WTC11 (cell line): ENCODE results near the gene IP6K3. TPM values are rescaled to one million over a fixed set of nuclear protein-coding genes. Genes with fewer than 3 reads are reported as not detected.

ENCODE experiments used
- ATAC-seq: fragments of 200-7000 bp; cut with Tn5 transposase; 2 replicates; pipeline ENCODE4 v1.10.0; 2021; ENCODE audit warnings: mild to moderate bottlenecking, moderate library complexity
- CTCF ChIA-PET: fragments of 300-600 bp; sonication (Branson Sonifier 250); formaldehyde crosslinking; loops from one replicate; lab custom pipeline; 2021; ENCODE audit warnings: antibody characterized with exemption; lab: Charles Lee
- POLR2A ChIA-PET: fragments of 350-600 bp; sonication (Branson Sonifier 250); formaldehyde crosslinking; loops from one replicate; lab custom pipeline; 2021; ENCODE audit warnings: antibody characterized with exemption; lab: Charles Lee
- DNase-seq: peaks from one replicate; pipeline ENCODE4 v3.0.0; 2021; ENCODE audit warnings: low spot score
- H3K27ac Mint-ChIP-seq: 2 replicates; pipeline ENCODE4 v1.8.0; 2021; ENCODE audit warnings: mixed read lengths
- H3K27me3 Mint-ChIP-seq: 2 replicates; pipeline ENCODE4 v1.8.0; 2021; ENCODE audit warnings: low read depth, mild to moderate bottlenecking, moderate library complexity, mixed read lengths
- H3K36me3 Mint-ChIP-seq: 2 replicates; pipeline ENCODE4 v1.8.0; 2021; ENCODE audit warnings: mixed read lengths
- H3K4me1 Mint-ChIP-seq: 2 replicates; pipeline ENCODE4 v1.8.0; 2022; ENCODE audit warnings: mixed read lengths
- H3K4me3 Mint-ChIP-seq: 2 replicates; pipeline ENCODE4 v1.8.0; 2021; ENCODE audit warnings: mild to moderate bottlenecking, moderate library complexity, mixed read lengths
- H3K9me3 Mint-ChIP-seq: 2 replicates; pipeline ENCODE4 v1.8.0; 2021; ENCODE audit warnings: mixed read lengths
- ATF1 ChIP-seq: sonication (generic); formaldehyde crosslinking; IDR thresholded peaks from 2 replicates; pipeline ENCODE4 v1.8.1; 2023; ENCODE audit warnings: mild to moderate bottlenecking, moderate library complexity, missing genetic modification reagents
- ATF3 ChIP-seq: sonication (generic); formaldehyde crosslinking; conservative IDR thresholded peaks from 2 replicates; pipeline ENCODE4 v1.8.1; 2022; ENCODE audit warnings: mild to moderate bottlenecking, missing genetic modification reagents
- CDX4 ChIP-seq: fragments of 250-450 bp; sonication (Bioruptor Pico); IDR thresholded peaks from 2 replicates; pipeline ENCODE4 v1.9.0; 2021; ENCODE audit warnings: moderate library complexity, mild to moderate bottlenecking, inconsistent platforms, borderline replicate concordance
- E2F5 ChIP-seq: sonication (generic); formaldehyde crosslinking; IDR thresholded peaks from 2 replicates; pipeline ENCODE4 v1.8.1; 2022; ENCODE audit warnings: mild to moderate bottlenecking, moderate library complexity, missing genetic modification reagents
- ERG ChIP-seq: fragments of 250-450 bp; sonication (Bioruptor Pico); IDR thresholded peaks from 2 replicates; pipeline ENCODE4 v1.8.0; 2021; ENCODE audit warnings: mild to moderate bottlenecking
- ESRRA ChIP-seq: sonication (generic); formaldehyde crosslinking; IDR thresholded peaks from 2 replicates; pipeline ENCODE4 v1.8.1; 2022; ENCODE audit warnings: mild to moderate bottlenecking, missing genetic modification reagents, borderline replicate concordance
- FOXK1 ChIP-seq: sonication (generic); formaldehyde crosslinking; IDR thresholded peaks from 2 replicates; pipeline ENCODE4 v1.8.0; 2022; ENCODE audit warnings: mild to moderate bottlenecking, moderate library complexity, missing genetic modification reagents
- GABPB1 ChIP-seq: sonication (generic); formaldehyde crosslinking; IDR thresholded peaks from 2 replicates; pipeline ENCODE4 v1.8.1; 2023; ENCODE audit warnings: mild to moderate bottlenecking, missing genetic modification reagents
- JUN ChIP-seq: sonication (generic); formaldehyde crosslinking; IDR thresholded peaks from 2 replicates; pipeline ENCODE4 v1.8.0; 2023; ENCODE audit warnings: mild to moderate bottlenecking, missing genetic modification reagents
- MLX ChIP-seq: sonication (generic); formaldehyde crosslinking; IDR thresholded peaks from 2 replicates; pipeline ENCODE4 v1.8.1; 2023; ENCODE audit warnings: mild to moderate bottlenecking, missing genetic modification reagents, moderate library complexity
- NFYB ChIP-seq: sonication (generic); formaldehyde crosslinking; conservative IDR thresholded peaks from 2 replicates; pipeline ENCODE4 v1.8.0; 2022; ENCODE audit warnings: low read depth, missing genetic modification reagents
- NR1H2 ChIP-seq: sonication (generic); formaldehyde crosslinking; IDR thresholded peaks from 2 replicates; pipeline ENCODE4 v1.9.0; 2021; ENCODE audit warnings: mild to moderate bottlenecking, moderate library complexity, missing genetic modification reagents
- RELA ChIP-seq: sonication (generic); formaldehyde crosslinking; IDR thresholded peaks from 2 replicates; pipeline ENCODE4 v1.8.1; 2022; ENCODE audit warnings: missing genetic modification reagents, mild to moderate bottlenecking, borderline replicate concordance
- SOX15 ChIP-seq: fragments of 250-450 bp; sonication (Bioruptor Pico); IDR thresholded peaks from 2 replicates; pipeline ENCODE4 v1.9.0; 2021; ENCODE audit warnings: mild to moderate bottlenecking
- SP1 ChIP-seq: sonication (generic); formaldehyde crosslinking; conservative IDR thresholded peaks from 2 replicates; pipeline ENCODE4 v1.8.1; 2022; ENCODE audit warnings: missing genetic modification reagents
- USF1 ChIP-seq: sonication (generic); formaldehyde crosslinking; IDR thresholded peaks from 2 replicates; pipeline ENCODE4 v1.8.0; 2022; ENCODE audit warnings: mild to moderate bottlenecking, missing genetic modification reagents
- ZNF512 ChIP-seq: sonication (generic); formaldehyde crosslinking; IDR thresholded peaks from 2 replicates; pipeline ENCODE4 v1.8.1; 2022; ENCODE audit warnings: missing genetic modification reagents, borderline replicate concordance
- ZNF671 ChIP-seq: fragments of 250-450 bp; sonication (Bioruptor Pico); IDR thresholded peaks from 2 replicates; pipeline ENCODE4 v1.8.0; 2021; ENCODE audit warnings: mild to moderate bottlenecking
- total RNA-seq: library from RNA; stranded (reverse); gene quantifications from 3 replicates; pipeline ENCODE4 v1.2.3, GENCODE V29; 2021

Gene IP6K3
- total RNA-seq, 1 experiment from 2014 or later: 1.1 TPM

- H3K4me3 Mint-ChIP-seq: no peak overlapping the region
- no peak for DNase-seq
- ChIA-PET POLR2A (no interaction called here), CTCF (interaction anchor here (0.6 to 0.9 kb wide), 2 partner anchors 22 to 133 kb away, joined by 3 to 4 read pairs; no protein-coding TSS in a partner anchor)
- H3K4me1 Mint-ChIP-seq: peaks cover 15% of the 10 kb centered on the region
- TF ChIP-seq NR1H2 (CRISPR knock-in tag): no peak
- TF ChIP-seq ATF3 (CRISPR knock-in tag): no peak
- TF ChIP-seq FOXK1 (CRISPR knock-in tag): no peak
- no peak for TF ChIP-seq ZNF512 (CRISPR knock-in tag)
- TF ChIP-seq ERG (CRISPR knock-in tag): no peak
- no peak for TF ChIP-seq JUN (CRISPR knock-in tag)
- TF ChIP-seq USF1: no peak
- TF ChIP-seq ESRRA (CRISPR knock-in tag): no peak
- ATAC-seq: no peak
- H3K36me3 Mint-ChIP-seq: no peaks in the 10 kb centered on the region
- no peak overlapping the region for H3K27ac Mint-ChIP-seq
- no peaks in the 10 kb centered on the region for H3K9me3 Mint-ChIP-seq
- H3K27me3 Mint-ChIP-seq: peaks cover 4% of the 10 kb centered on the region; the same call in 1 of the 2 replicates
These were observed 27.2 kb downstream of the IP6K3 start for GRCh38 chr6:33719326-33719987.

- ATAC-seq: no peak
- H3K9me3 Mint-ChIP-seq: no peaks in the 10 kb centered on the region
- TF ChIP-seq RELA (CRISPR knock-in tag): no peak
- no peak for TF ChIP-seq NR1H2 (CRISPR knock-in tag)
- TF ChIP-seq SP1 (CRISPR knock-in tag): no peak
- TF ChIP-seq ZNF512 (CRISPR knock-in tag): no peak
- TF ChIP-seq ESRRA (CRISPR knock-in tag): no peak
- no peak for TF ChIP-seq ATF1 (CRISPR knock-in tag)
- no peak for TF ChIP-seq SOX15 (CRISPR knock-in tag)
- TF ChIP-seq MLX: no peak
- TF ChIP-seq ZNF671 (CRISPR knock-in tag): no peak
- TF ChIP-seq NFYB: no peak
- no peak for TF ChIP-seq GABPB1 (CRISPR knock-in tag)
- no peak for TF ChIP-seq E2F5 (CRISPR knock-in tag)
- TF ChIP-seq CDX4 (CRISPR knock-in tag): no peak
- TF ChIP-seq, all 79 proteins: peak for 0
- Mint-ChIP-seq H3K27me3 (peaks cover 4% of the 10 kb centered on the region; the same call in 1 of the 2 replicates), H3K4me1 (0 out of 2 replicates have a peak, but pooled peaks cover 9% of the 10 kb centered on the region), H3K4me3 (no peak overlapping the region), H3K27ac (no peak overlapping the region), H3K36me3 (no peaks in the 10 kb centered on the region)
- DNase-seq: no peak
- ChIA-PET CTCF (no interaction called here), POLR2A (no interaction called here)
These were observed 28.0 kb downstream of the IP6K3 start for GRCh38 chr6:33718713-33719112.
